Astrocyte of the hippocampus (primary cell): ENCODE data around the gene CLDN18.

Experiments used
- DNase-seq: peaks from one replicate; pipeline ENCODE4 v3.0.0; 2011; ENCODE audit warnings: low read depth, low spot score

Gene CLDN18

GRCh38 chr3:138009476-138010272 is at the start of gene CLDN18:
Gene CLDN18, plus strand, starts transcription at chr3:138010165. Its CDS starts 61 bp downstream, at chr3:138010226.
- peak; percentile 10 for DNase-seq

- no peak for DNase-seq
Measured at GRCh38 chr3:137962251-137962650, 47.7 kb upstream of the CLDN18 start.

GRCh38 chr3:137963463-137963862 is 46.5 kb upstream of the CLDN18 start:
- DNase-seq = no peak

- DNase-seq = peak; percentile 83
Measured at GRCh38 chr3:137970914-137971831, 38.8 kb upstream of the CLDN18 start.

DNA sequence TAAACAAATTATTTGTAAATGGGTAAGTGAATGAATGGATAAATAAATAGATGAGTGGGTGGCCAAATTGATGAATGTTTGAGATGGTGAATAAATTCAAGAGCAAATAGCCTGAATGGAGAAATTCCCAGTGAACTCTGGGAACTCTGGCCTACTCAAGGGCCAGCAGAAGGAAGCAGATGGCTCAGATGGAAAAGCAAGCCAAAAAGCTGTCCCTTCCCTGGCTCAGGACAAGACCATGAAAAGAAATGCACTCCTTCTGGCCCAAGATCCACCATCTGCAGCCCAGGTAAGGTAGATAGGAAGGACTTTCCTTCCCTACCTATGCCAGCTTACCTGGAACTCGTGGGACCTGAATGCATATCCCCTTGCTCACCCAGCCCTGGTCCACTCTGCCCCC is 37.6 kb upstream of the CLDN18 start:
- DNase-seq = no peak

DNA sequence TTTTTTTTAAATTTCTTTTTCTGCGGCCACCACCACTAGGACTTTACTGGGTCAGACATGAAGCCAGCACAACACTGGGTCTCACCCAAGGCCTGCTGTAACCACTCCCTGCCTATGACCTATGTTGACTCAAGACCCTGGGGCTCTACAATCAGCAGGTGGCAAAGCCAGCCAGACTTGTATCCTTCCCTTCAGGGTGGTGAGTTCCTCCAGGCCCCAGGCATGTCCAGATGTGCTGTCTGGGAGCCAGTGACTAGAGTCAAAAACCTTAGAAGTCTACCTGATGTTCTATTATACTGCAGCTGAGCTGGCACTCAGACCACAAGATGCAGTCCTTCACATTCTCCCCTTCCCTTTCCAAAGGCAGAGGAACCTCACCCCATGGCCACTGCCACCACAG is 31.6 kb upstream of the CLDN18 start:
- no peak for DNase-seq

- no peak for DNase-seq
Measured at GRCh38 chr3:137987723-137988122, 22.2 kb upstream of the CLDN18 start.

DNA sequence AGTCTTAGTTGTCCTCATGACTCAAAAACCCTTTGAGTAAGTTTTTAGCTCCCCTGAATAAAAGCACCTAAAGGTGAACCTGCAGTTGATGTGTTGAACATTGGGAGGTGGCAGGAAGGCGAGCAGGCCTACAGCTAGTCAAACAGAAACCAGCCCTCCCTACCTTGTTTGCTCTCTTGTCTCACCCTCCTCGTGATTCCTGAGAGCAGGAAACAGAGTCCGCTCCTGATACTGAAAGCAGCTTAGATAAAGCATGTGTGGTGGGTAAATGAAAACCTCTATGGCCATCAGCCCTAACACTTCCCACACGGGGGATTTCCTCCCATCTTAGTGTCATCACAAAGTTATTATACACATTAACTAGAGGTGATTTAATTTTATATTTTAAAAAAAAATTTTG is 21.8 kb upstream of the CLDN18 start:
- no peak for DNase-seq

DNA sequence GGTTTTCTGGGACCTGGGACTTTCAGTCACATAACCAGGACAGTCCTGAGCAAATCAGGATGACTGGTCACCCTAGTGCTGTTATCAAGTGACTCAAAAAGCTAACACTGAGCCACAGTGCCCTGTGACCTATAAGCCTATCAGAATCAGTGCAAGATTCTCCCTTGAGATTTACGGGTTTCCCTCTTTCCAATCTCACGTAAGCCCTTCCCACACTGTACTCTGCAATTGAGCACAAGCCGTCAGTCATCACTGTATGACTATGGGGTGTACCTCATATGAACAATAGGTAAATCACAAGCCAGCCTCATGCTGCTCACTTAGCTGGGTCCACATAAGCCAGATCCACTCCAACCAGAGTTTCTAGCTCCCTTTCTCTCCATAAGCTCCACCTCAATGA is 21.0 kb upstream of the CLDN18 start:
- no peak for DNase-seq

- DNase-seq = no peak
Measured at GRCh38 chr3:137990427-137990826, 19.5 kb upstream of the CLDN18 start.

- DNase-seq = no peak
Measured at GRCh38 chr3:137992592-137992991, 17.4 kb upstream of the CLDN18 start.

DNA sequence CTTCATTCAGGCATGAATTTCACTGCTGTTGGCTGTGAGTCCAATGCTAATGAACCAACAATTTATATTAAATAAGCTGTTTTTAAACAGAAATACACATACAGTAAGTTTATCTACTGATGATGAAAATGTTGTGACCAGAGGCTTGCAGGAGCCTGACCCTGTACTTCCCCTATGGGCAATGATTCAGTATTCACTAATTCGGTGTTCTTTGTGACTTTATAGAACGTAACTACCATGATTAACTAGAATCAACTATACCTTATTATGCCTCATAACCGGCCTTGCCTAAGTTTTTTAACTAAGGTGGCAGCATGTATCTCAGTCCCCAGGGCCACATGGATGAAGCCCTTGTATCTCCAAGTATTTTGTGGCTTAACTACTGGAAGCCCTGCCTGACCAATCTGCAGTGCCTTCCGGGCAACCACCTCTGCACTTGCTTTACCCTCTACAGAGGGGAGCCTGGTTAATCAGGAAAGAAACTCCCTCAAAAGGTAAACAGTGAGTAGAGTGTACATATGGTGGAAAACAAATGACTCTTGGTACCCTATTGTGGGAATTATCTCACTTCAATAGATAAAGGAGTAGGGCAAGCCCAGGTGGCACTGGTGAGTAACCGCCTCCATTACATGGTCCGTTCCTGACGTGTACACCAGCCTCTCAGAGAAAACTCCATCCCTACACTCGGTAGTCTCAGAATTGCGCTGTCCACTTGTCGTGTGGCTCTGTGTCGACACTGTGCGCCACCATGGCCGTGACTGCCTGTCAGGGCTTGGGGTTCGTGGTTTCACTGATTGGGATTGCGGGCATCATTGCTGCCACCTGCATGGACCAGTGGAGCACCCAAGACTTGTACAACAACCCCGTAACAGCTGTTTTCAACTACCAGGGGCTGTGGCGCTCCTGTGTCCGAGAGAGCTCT is 11.6 kb upstream of the CLDN18 start:
- no peak for DNase-seq

- no peak for DNase-seq
Measured at GRCh38 chr3:138003069-138003468, 6.9 kb upstream of the CLDN18 start.

- DNase-seq = no peak
Measured at GRCh38 chr3:138005627-138006026, 4.3 kb upstream of the CLDN18 start.

DNA sequence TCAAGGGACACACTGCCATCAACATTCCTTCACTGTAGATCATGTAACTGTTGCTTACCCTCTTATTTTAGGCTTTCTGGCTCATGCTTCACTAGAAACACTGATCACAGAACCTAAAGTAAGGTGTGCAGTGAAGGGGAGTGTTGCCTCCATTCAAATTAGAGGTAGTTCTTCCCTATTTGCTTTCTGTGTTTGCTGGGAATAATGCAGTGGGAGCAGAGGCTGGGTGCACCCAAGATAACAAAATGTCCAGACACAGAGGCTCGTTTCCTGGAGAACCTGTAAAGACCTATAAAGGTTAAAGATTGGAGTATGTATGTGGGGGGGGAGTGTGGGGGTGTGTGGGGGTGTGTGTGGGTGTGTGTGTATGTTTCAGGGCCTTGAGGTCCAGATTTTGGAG is 2.1 kb upstream of the CLDN18 start:
- DNase-seq = no peak

- DNase-seq = no peak
Measured at GRCh38 chr3:138010273-138010590, 267 bp downstream of the CLDN18 start.

DNA sequence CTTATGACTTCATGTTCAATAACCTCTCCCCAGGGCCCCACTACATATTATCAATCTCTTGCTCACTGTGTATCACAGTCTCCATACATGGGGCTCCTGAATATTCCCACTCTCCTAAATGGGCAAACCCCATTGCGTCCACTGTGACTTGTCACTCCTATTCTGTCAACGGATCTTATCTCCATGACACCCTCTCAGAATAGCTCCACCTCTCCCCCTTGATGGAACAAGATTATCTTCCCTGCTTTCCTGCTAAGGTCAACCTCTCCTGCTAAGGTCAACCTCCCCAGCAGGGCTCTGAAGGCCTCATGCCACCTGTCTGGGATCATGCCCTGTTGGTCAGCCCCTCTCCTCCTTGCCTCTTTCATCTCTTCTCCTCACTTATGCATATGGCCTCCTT is 1.8 kb downstream of the CLDN18 start:
- no peak for DNase-seq

GRCh38 chr3:138012526-138012925 is 2.6 kb downstream of the CLDN18 start:
- DNase-seq = no peak

DNA sequence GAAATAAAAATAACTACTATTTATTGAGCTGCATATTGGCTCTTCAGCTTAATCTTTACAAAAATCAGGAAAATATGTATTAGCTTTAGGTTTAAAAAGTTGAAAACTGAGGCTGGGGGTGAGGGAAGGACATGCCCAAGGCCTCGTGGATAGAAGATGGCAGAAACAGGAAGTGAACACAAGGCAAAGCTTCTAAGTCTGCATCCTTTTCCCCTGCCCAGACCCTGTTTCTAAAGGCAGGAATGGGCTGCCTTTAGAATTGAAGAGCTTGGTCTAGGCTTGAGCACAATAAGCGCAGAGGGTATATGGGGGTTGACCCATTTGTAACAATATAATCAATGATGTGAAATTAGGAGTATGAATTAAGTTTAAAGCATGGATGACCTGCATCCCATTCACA is 6.1 kb downstream of the CLDN18 start:
- no peak for DNase-seq

GRCh38 chr3:138019281-138020069 is 9.5 kb downstream of the CLDN18 start:
- no peak for DNase-seq

GRCh38 chr3:138023754-138024153 is 13.8 kb downstream of the CLDN18 start:
- no peak for DNase-seq
